ENCODE data around the gene EXOC3L1.

DNA sequence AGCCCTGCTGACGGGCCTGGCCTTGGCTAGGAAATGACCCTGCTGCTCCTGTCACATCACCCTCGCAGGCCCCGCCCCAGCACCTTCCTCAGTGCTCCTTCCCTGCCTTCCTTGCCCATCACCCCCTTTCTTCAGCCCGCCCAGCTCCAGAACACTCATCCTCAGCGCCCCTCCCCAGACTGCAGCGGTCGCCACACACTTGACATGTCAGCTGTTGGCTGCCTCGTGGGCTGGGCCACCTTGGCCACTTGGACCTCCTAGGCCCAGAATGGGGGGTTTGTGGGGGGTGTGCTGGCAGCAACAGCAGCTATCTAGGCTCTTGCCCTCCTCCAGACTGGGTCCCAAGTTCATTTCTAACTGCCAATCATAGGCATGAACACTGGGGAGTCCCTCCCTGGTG, 19.6 kb upstream of the EXOC3L1 start:
- TF ChIP-seq, protein P1, sequence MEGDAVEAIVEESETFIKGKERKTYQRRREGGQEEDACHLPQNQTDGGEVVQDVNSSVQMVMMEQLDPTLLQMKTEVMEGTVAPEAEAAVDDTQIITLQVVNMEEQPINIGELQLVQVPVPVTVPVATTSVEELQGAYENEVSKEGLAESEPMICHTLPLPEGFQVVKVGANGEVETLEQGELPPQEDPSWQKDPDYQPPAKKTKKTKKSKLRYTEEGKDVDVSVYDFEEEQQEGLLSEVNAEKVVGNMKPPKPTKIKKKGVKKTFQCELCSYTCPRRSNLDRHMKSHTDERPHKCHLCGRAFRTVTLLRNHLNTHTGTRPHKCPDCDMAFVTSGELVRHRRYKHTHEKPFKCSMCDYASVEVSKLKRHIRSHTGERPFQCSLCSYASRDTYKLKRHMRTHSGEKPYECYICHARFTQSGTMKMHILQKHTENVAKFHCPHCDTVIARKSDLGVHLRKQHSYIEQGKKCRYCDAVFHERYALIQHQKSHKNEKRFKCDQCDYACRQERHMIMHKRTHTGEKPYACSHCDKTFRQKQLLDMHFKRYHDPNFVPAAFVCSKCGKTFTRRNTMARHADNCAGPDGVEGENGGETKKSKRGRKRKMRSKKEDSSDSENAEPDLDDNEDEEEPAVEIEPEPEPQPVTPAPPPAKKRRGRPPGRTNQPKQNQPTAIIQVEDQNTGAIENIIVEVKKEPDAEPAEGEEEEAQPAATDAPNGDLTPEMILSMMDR (conservative IDR thresholded peaks at IDR 0.05; ENCODE audit: low read depth, low read length), result no peak
- no peak for TF ChIP-seq EZH2phosphoT487 (IDR thresholded peaks at IDR 0.05; ENCODE audit: borderline replicate concordance, low read length)
